Astrocyte (in vitro differentiated cells and primary cell): Measurements from ENCODE around the gene CCSER1.

ENCODE experiments used
- CTCF ChIP-seq: IDR thresholded peaks from 2 replicates; pipeline ENCODE4 v1.5.1; 2011; ENCODE audit warnings: low read depth, mild to moderate bottlenecking, inconsistent platforms, low read length, moderate library complexity; ENCODE audit not compliant: insufficient read depth
- EZH2 ChIP-seq: IDR thresholded peaks from 2 replicates; pipeline ENCODE4 v1.6.1; 2012; ENCODE audit warnings: mild to moderate bottlenecking, low read length, inconsistent platforms; ENCODE audit not compliant: insufficient read depth

DNA sequence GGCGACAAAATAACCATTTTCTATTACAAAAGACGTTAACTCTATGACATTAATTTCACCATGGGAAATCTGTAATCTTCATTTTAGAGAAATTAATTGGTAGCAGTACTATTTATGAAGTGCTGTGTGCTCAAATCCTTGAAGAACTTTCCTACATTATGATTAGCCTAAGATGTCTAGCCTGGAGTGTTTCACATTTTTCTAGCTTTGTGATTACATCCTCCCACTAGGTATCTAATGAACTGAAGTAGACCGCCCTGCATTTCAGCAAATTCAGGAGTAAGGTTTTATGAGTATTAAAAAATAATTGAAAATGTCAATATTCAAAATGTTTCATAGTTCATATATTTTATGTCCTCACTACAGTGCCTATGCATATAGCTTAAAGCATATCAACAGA, 713.1 kb downstream of the CCSER1 start:
- TF ChIP-seq CTCF (no peak), EZH2 (no peak)
